Measurements from ENCODE around the gene TSPAN32.
"Not testable (repeated sequence)": the region's sequence is repeated elsewhere in the genome, so short reads cannot be mapped to it uniquely, and the experiment has no call there.

The TSPAN32 gene

DNA sequence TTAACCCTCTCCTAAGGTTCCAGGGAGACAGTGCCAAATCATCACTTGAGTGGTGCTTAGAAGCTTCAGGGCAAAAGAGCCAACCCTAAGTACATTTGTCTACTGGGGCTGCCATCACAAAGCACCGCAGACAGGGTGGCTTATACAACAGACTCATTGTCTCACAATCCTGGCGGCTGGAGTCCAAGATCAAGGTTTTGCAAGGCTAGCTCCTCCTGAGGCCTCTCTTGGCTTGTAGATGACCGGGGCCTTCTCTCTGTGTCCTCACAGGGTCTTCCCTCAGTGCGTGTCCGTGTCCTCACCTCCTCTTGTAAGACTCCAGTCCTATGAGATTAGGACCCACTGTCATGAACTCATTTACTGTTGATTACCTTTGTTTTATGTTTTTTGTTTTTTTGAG lies 41.2 kb downstream of the TSPAN32 start:
- DNase-seq (ENCODE audit: low spot score) = no peak

- no peak for DNase-seq (ENCODE audit: low spot score)
These were observed 41.7 kb downstream of the TSPAN32 start for GRCh38 chr11:2343502-2343901.

DNA sequence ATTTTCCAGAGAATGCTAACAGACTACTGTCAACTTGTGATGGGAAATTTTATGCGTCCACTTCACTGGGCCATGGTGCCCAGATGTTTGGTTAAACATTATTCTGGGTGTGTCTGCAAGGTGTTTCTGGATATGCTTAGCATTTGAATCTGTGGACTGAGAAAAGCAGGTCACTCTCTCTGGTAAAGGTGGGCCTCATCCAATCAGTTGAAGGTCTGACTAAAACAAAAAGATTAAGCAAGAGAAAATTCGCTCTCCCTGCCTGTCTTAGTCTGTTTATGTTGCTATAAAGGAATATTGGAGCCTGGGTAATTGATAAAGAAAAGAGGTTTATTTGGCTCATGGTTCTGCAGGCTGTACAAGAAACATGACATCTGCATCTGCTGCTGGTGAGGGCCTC lies 43.2 kb downstream of the TSPAN32 start:
- no peak for DNase-seq (ENCODE audit: low spot score)

- no peak for DNase-seq (ENCODE audit: low spot score)
These were observed 44.2 kb downstream of the TSPAN32 start for GRCh38 chr11:2346014-2346413.

- no peak for DNase-seq (ENCODE audit: low spot score)
These were observed 44.9 kb downstream of the TSPAN32 start for GRCh38 chr11:2346586-2347307.

- no peak for DNase-seq (ENCODE audit: low spot score)
These were observed 45.6 kb downstream of the TSPAN32 start for GRCh38 chr11:2347308-2347830.

DNA sequence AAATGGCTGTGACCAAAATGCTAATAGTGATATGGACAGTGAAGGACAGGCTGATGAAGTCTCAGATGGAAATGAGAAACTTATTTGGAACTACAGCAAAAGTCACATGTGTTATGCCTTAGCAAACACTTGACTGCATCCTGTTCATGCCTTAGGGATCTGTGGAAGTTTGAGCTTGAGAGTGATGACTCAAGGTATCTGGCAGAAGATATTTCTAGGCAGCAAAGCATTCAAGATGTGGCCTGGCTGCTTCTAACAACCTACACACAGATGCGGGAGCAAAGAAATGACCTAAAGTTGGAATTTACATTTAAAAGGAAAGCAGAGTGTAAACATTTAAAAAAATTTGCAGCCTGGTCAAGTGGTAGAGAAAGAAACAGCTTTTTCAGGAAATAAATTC lies 47.2 kb downstream of the TSPAN32 start:
- DNase-seq (ENCODE audit: low spot score) = no peak

GRCh38 chr11:2351701-2352100 lies 49.9 kb downstream of the TSPAN32 start:
- DNase-seq (ENCODE audit: low spot score) = no peak

- no peak for DNase-seq (ENCODE audit: low spot score)
These were observed 50.6 kb downstream of the TSPAN32 start for GRCh38 chr11:2352420-2352819.

DNA sequence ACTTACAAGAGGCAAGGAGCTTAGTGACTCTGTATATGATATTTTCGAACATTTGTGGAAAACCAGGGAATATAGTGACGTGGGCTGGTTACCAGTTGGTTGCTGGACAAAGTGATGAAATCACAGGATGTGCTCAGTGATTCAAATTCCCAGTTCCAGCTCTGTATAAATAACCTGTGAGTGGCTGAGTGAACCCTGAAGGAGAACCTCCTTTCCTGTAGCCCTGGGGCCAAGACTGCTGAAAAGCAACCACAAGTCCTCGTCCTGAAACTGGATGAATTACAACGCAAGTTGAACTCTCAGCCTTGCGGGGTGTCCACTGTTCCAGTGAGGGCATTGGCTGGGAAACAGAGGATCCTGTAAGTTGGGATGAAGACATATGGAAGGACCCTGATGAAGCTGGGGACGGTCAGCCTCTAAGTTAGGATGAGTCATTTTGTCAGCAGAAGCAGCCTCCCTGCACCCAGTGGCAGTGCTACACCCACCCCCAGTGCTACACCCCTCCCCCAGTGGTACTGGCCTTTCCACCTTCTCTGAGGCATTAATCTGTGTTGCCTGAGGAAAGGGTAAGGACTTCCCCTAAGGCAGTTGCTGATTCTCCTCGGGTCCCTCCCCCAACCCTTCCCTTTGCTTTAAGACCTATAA lies 53.3 kb downstream of the TSPAN32 start:
- DNase-seq (ENCODE audit: low spot score) = no peak

DNA sequence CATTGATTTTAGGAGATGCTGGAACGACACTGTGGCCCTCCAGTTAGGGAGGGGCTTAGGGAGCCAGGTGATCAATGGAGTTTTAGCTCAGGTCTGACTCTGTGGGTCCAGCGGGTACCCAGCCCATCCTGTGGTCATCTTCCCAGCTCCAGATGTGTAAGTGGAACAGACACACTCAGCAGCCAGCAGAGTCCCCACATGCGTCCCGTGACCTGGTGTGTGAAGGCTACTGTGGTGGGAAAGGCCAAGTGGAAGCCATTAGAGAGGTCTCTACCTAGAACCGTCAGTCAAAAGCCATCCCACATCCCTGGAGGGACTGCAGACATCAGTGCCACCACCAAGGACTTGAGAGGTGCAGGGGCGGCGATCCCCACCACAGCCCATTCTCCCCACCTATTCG lies 55.4 kb downstream of the TSPAN32 start:
- DNase-seq (ENCODE audit: low spot score) = no peak

DNA sequence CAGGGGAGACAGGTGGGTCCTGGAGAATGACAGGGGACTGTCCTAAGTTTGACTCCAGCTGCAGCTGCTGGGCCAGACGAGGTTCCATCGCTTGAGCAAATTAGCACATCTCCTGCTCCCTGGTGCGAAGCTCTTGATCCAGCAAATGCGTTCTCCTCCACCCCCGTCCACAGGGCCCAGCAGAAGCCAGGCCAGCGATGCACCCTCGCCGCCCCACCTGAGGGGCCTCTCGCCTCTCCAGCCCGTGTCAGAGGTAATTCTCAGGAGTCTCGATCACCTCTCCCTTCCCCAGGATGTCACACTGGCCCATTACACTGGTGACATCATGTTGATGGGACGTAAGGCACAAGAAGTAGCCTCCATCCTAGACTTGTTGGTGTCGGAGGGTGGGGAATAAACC lies 55.8 kb downstream of the TSPAN32 start:
- not testable (repeated sequence) for DNase-seq (ENCODE audit: low spot score)

- DNase-seq (ENCODE audit: low spot score) = no peak
These were observed 57.1 kb downstream of the TSPAN32 start for GRCh38 chr11:2358754-2359442.

- DNase-seq (ENCODE audit: low spot score) = no peak
These were observed 57.7 kb downstream of the TSPAN32 start for GRCh38 chr11:2359557-2359956.

DNA sequence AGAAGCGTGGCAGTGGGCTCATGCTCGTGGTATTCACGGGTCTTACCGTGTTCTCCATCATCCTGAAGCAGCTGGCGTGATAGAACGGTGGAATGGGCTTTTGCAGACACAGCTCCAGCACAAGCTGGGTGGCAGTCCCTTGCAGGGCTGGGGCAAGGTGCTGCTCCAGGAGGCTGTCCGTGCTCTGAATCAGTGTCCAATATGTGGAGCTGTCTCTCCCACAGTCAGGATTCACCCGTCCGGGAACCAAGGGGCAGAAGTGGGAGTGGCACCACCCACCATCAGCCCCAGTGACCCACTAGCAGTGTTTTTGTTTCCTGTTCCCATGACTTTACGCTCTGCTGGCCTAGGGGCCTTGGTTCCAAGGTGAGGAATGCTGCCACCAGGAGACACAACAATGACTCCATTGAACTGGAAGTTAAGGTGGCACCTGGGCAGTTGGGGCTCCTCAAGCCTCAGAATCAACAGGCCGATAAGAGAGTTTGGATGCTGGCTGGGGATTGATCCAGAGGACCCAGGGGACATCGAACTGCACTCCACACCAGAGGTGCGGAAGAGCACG lies 58.3 kb downstream of the TSPAN32 start:
- no peak for DNase-seq (ENCODE audit: low spot score)

- no peak for DNase-seq (ENCODE audit: low spot score)
These were observed 59.8 kb downstream of the TSPAN32 start for GRCh38 chr11:2361565-2361964.

DNA sequence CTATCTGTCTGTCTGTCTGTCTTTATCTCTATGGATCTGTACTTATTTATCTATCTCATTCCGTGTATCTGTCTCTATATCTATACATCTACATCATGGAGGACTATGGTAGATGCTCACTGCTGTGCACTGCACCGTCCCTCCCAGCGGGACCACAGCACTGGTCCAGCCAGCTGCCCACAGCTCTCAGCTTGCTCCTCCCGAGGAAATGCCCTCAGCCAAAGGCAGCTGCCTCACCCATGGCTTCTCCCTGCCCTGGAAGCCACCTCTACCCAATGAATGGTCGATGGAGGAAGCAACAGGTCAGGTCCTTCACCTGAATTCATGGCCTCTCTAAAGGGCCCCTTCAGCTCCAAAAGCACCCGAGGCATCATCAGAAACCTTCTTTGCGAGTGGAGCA lies 60.6 kb downstream of the TSPAN32 start:
- DNase-seq (ENCODE audit: low spot score) = no peak

DNA sequence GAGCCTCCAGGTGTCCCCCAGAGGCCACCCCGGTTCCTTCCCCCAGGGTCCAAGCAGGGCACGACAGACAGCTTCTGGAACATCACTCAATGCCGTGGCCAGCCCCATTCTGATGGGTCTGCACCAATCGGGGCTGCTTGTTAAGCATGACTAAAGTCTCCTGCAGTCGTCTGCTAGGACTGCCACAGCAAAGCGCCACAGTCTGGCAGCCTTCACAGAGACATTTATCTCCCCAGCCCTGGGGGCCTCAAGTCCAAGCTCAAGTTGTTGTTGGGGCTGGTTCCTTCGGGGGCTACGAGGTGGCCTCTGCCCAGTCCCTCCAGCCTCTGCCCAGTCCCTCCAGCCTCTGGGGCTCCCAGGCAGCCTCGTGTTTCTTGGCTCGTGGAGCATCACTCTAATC lies 61.3 kb downstream of the TSPAN32 start:
- no peak for DNase-seq (ENCODE audit: low spot score)

DNA sequence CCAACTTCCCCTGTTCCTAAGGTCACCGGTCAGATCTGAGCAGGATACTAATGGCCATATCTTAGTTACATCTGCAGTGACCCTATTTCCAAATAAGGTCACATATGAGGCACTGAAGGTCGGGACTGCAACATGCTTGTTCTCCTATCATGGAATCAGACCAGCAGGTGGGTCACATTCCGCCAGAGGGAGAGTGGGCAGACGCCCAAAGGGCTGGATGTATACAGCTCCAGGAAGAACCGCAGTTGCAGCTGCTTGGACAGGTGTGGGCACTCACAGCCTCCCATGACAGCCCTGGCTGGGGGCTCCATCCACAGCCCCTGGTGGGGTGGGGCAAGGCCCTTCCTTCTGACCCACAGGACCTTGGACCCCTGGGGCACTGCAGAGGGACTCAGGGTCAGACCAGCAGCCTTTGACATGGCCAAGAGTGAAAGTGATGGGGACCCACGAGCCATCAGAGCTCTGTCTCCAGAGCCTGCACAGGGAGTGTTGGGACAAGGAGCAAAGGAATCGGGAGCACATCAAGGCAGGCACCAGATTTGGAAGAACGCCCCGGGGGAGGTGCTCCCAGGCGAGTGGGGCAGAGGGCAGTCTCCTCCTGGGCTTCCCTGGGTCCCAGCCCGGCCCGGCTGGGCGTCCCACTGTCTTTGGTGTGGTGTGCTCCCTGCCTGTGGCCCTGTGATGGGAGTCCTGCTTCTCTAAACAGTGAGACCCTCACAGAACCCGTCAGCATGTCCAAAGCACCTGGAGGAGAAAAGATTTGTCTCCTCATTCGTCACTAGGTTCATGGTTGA lies 62.0 kb downstream of the TSPAN32 start:
- no peak for DNase-seq (ENCODE audit: low spot score)

- not testable (repeated sequence) for DNase-seq (ENCODE audit: low spot score)
These were observed 62.6 kb downstream of the TSPAN32 start for GRCh38 chr11:2364386-2364785.

- no peak for DNase-seq (ENCODE audit: low spot score)
These were observed 63.9 kb downstream of the TSPAN32 start for GRCh38 chr11:2365571-2366210.

All from NAMALWA (cell line).